ENCODE data around the gene SAAL1.

Gene SAAL1

DNA sequence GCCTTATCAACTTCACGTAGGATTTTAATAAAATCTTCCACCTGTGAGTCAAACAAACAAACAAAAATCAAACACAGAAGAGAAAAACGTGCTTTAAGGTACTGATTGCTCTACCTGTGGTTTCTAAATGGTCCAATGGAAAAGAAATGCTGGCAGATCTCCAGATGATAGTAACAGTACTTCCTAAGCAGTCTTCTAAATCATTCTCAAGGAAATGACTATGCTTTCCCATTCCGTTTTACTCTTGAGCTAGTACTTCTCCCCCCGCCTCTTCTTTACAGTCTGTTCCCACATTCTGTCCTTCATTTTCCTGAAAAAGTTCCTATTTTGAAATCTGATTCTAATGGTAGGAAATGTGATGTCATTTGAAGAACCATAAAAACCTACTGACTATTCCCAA, 25.4 kb downstream of the SAAL1 start:
- no peak for DNase-seq

GRCh38 chr11:18078909-18079308, 27.0 kb downstream of the SAAL1 start:
- no peak for DNase-seq

- DNase-seq, result no peak
Observed at GRCh38 chr11:18075444-18075843, 30.4 kb downstream of the SAAL1 start.

DNA sequence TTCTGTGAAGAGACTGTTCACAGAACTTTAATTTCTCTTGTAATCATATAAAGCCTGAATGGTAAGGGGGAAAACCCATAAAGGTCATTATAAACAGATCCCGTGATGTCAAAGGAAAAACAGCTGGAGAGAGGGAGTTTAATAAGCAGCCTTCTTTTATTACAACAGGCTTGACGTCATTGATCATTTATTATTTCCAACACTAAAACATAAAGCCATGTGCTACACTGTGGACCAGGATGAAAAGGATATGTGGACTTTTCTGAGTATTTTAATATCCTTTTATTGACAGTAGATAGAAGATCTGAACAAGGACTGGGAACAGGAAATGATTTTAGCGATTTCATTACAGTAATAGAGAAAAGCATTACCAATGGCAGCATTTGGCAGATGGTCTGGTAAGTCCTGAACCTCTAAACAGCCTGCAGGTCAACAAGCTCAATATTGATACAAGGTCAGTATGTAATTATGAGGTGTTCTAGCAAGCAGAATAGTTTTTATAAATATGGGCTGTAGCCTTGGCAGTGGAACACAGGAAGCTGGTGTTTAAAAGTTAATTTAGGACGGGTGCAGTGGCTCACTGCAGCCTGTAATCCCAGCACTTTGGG, 34.7 kb downstream of the SAAL1 start:
- peak; percentile 76 for DNase-seq

GRCh38 chr11:18067372-18067771, 38.5 kb downstream of the SAAL1 start:
- no peak for DNase-seq

DNA sequence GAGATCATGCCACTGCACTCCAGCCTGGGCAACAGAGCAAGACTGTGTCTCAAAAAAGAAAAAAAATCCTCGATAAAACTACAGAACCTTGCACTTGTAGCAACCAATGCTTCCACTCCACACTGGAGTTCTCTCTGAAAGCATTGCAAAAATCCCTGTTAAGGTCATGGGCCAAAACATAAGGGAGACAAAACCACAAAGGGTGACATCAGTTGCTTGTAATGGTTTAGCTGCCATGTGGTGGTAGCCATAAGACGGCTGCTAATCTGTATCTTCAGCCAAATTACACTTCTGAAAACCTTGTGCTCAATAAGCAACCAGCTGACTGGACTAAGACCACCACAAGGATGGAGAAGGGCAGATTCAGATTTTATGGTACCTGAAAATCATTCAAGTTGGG, 39.3 kb downstream of the SAAL1 start:
- DNase-seq, result no peak

GRCh38 chr11:18065572-18065971, 40.3 kb downstream of the SAAL1 start:
- peak; percentile 79 for DNase-seq

DNA sequence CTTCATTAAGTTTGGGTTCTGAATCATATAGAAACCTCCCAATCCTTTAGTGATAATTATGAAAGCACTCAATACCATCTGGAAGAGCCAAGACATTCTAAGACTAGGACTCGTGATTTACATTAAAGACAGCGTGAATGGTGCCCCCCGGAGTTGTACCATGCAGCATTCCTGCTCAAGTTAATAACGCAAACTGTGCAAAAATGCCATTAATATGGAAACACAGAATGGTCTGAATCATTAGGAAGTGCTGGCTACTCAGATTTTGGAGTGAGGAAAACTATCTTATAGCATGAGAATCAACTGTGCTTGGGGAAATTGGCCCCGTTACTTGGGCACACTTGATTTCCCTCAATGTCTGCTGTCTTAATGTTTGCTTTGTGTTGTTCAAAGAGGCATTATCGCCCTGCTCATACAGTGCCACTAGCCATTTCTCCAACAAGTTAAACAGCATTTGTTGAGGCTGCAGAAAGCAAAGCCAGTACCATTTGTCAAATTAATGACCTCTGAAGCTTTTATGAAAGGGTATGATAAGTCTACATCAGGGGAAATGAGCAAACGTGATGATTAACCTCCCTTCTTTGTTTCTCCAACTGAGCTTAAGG, 41.3 kb downstream of the SAAL1 start:
- DNase-seq, result peak; percentile 88

- peak; percentile 98 for DNase-seq
Observed at GRCh38 chr11:18063862-18064434, 41.9 kb downstream of the SAAL1 start.

GRCh38 chr11:18063125-18063524, 42.8 kb downstream of the SAAL1 start:
- peak; percentile 55 for DNase-seq

GRCh38 chr11:18061351-18061750, 44.5 kb downstream of the SAAL1 start:
- DNase-seq, result no peak

GRCh38 chr11:18056561-18057181, 49.2 kb downstream of the SAAL1 start:
- DNase-seq, result no peak

- no peak for DNase-seq
Observed at GRCh38 chr11:18054511-18055103, 51.3 kb downstream of the SAAL1 start.

- no peak for DNase-seq
Observed at GRCh38 chr11:18050848-18051247, 55.0 kb downstream of the SAAL1 start.

DNA sequence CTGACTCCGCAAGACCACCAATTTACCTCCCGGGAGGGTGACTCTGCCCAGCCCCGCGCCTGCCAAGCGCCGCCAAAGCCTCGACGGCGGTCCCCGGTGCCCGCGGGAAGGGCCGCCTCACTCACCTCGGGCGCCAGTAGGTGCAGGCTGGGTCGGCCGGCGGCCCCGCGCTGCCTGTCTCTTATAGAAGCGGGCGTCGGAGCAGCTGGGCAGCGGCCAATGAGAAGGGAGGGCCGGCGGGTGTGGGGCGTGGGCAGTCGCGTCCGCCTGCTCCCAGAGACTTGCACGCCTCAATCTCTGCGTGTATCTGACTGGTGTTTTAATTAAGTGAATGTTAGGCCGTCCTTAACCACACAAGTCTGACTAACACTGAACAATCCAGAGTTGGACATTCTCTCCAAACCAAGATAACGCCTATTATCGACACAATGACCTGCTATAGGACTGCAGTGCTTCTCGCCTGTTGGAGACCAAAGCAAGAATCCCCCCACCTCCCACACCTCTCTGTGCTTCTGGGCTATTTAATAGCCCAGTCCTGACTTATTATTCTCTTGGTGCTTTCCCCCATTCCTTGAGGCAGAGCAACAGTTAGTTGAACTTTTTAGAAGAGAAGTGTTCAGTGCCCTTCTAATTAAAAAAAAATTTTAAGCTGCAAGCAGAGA, 59.6 kb downstream of the SAAL1 start, which contains the start of gene TPH1:
TSS of gene TPH1 (minus strand) at position 154 of the 662 bp plus-strand sequence. CDS start 5,507 bp downstream, outside the sequence.
- no peak for DNase-seq

- DNase-seq, result no peak
Observed at GRCh38 chr11:18036456-18036855, 69.4 kb downstream of the SAAL1 start.
